ENCODE data around the gene ZNF521.

Gene ZNF521

GRCh38 chr18:25327584-25327983, 24.4 kb downstream of the ZNF521 start:
- H3K14ac ChIP-seq (ENCODE audit: low read length) = no peak overlapping the region
- H2BK5ac ChIP-seq (ENCODE audit: low read depth, low read length, poor library complexity) = no peak overlapping the region
- no peak overlapping the region for H2AFZ ChIP-seq (ENCODE audit: insufficient read depth, low read length, poor library complexity)
- no peak overlapping the region for H3K18ac ChIP-seq (ENCODE audit: low read length)
- H3K23ac ChIP-seq (ENCODE audit: low read length) = no peak overlapping the region
- no peak overlapping the region for H4K8ac ChIP-seq (ENCODE audit: low read depth, low read length)
- H2BK12ac ChIP-seq (ENCODE audit: low read length) = no peak overlapping the region
- peaks cover 1 to 4% of the 10 kb centered on the region in 2 experiments for H3K36me3 ChIP-seq (ENCODE audit: control insufficient read depth in 1 of 2, insufficient read depth in 2 of 2, low read length in 2 of 2)
- H3K79me1 ChIP-seq (ENCODE audit: low read length) = no peaks in the 10 kb centered on the region
- no peak overlapping the region for H4K12ac ChIP-seq (ENCODE audit: low read depth, low read length)
- no peaks in the 10 kb centered on the region for H3K79me2 ChIP-seq (ENCODE audit: control insufficient read depth, insufficient read depth, low read length, poor library complexity)
- DNase-seq = no peak
- H3K4me2 ChIP-seq (ENCODE audit: low read length) = no peak overlapping the region
- no peaks in the 10 kb centered on the region for H3K4me1 ChIP-seq (ENCODE audit: control insufficient read depth in 1 of 2, insufficient read depth in 2 of 2, low read length in 2 of 2)
- H3K4me3 ChIP-seq (ENCODE audit: low read depth, low read length) = no peak overlapping the region
- no peak overlapping the region for H3K9ac ChIP-seq (ENCODE audit: low read length)
- WGBS (ENCODE audit: extremely low coverage, insufficient coverage, insufficient read length) = no CpG with 5 or more reads among the region's 9 CpGs
- no peak overlapping the region for H2BK120ac ChIP-seq (ENCODE audit: insufficient read depth, low read length, poor library complexity)
- H2AK5ac ChIP-seq (ENCODE audit: low read length) = no peak overlapping the region
- H3K27me3 ChIP-seq (ENCODE audit: insufficient read depth, low read length) = no peaks in the 10 kb centered on the region
- no peak overlapping the region for H3K4ac ChIP-seq (ENCODE audit: low read depth, low read length)
- H3K27ac ChIP-seq (ENCODE audit: low read depth, low read length) = no peak overlapping the region
- no peaks in the 10 kb centered on the region for H3K9me3 ChIP-seq (ENCODE audit: insufficient read depth, low read depth, low read length)
- no peak overlapping the region for H4K91ac ChIP-seq (ENCODE audit: low read depth, low read length)

- Histone ChIP-seq H3K9me3 (ENCODE audit: insufficient read depth, low read depth, low read length) (no peaks in the 10 kb centered on the region), H3K79me2 (ENCODE audit: control insufficient read depth, insufficient read depth, low read length, poor library complexity) (no peaks in the 10 kb centered on the region), H3K4me2 (ENCODE audit: low read length) (no peak overlapping the region), H3K4me1 (ENCODE audit: control insufficient read depth in 1 of 2, insufficient read depth in 2 of 2, low read length in 2 of 2) (no peaks in the 10 kb centered on the region), H3K4ac (ENCODE audit: low read depth, low read length) (no peak overlapping the region), H4K8ac (ENCODE audit: low read depth, low read length) (no peak overlapping the region), H2BK5ac (ENCODE audit: low read depth, low read length, poor library complexity) (no peak overlapping the region), H4K12ac (ENCODE audit: low read depth, low read length) (no peak overlapping the region), H2BK120ac (ENCODE audit: insufficient read depth, low read length, poor library complexity) (no peak overlapping the region), H2BK12ac (ENCODE audit: low read length) (no peak overlapping the region), H3K9ac (ENCODE audit: low read length) (no peak overlapping the region), H4K91ac (ENCODE audit: low read depth, low read length) (no peak overlapping the region), H3K14ac (ENCODE audit: low read length) (no peak overlapping the region), H2AK5ac (ENCODE audit: low read length) (no peak overlapping the region), H3K27ac (ENCODE audit: low read depth, low read length) (no peak overlapping the region), H3K4me3 (ENCODE audit: low read depth, low read length) (no peak overlapping the region), H3K27me3 (ENCODE audit: insufficient read depth, low read length) (no peaks in the 10 kb centered on the region), H3K36me3 (ENCODE audit: control insufficient read depth in 1 of 2, insufficient read depth in 2 of 2, low read length in 2 of 2) (peaks cover 3 to 6% of the 10 kb centered on the region in 2 experiments), H2AFZ (ENCODE audit: insufficient read depth, low read length, poor library complexity) (no peak overlapping the region), H3K79me1 (ENCODE audit: low read length) (no peaks in the 10 kb centered on the region), H3K23ac (ENCODE audit: low read length) (no peak overlapping the region), H3K18ac (ENCODE audit: low read length) (no peak overlapping the region)
- DNase-seq = no peak
- no CpG with 5 or more reads among the region's 4 CpGs for WGBS (ENCODE audit: extremely low coverage, insufficient coverage, insufficient read length)
These were observed 25.5 kb downstream of the ZNF521 start for GRCh38 chr18:25326361-25326952.

GRCh38 chr18:25322806-25323205, 29.2 kb downstream of the ZNF521 start:
- H3K4ac ChIP-seq (ENCODE audit: low read depth, low read length) = no peak overlapping the region
- H2BK5ac ChIP-seq (ENCODE audit: low read depth, low read length, poor library complexity) = no peak overlapping the region
- H3K14ac ChIP-seq (ENCODE audit: low read length) = no peak overlapping the region
- H3K18ac ChIP-seq (ENCODE audit: low read length) = no peak overlapping the region
- H4K12ac ChIP-seq (ENCODE audit: low read depth, low read length) = no peak overlapping the region
- WGBS (ENCODE audit: extremely low coverage, insufficient coverage, insufficient read length) = no CpG with 5 or more reads among the region's 4 CpGs
- H3K27me3 ChIP-seq (ENCODE audit: insufficient read depth, low read length) = no peaks in the 10 kb centered on the region
- H4K91ac ChIP-seq (ENCODE audit: low read depth, low read length) = no peak overlapping the region
- no peaks in the 10 kb centered on the region for H3K9me3 ChIP-seq (ENCODE audit: insufficient read depth, low read depth, low read length)
- no peak overlapping the region for H2BK12ac ChIP-seq (ENCODE audit: low read length)
- no peak overlapping the region for H2BK120ac ChIP-seq (ENCODE audit: insufficient read depth, low read length, poor library complexity)
- no peak overlapping the region for H3K27ac ChIP-seq (ENCODE audit: low read depth, low read length)
- no peak overlapping the region for H3K23ac ChIP-seq (ENCODE audit: low read length)
- no peak overlapping the region for H4K8ac ChIP-seq (ENCODE audit: low read depth, low read length)
- no peak overlapping the region for H3K9ac ChIP-seq (ENCODE audit: low read length)
- H3K79me1 ChIP-seq (ENCODE audit: low read length) = no peaks in the 10 kb centered on the region
- no peak overlapping the region for H3K4me2 ChIP-seq (ENCODE audit: low read length)
- no peak overlapping the region for H3K4me3 ChIP-seq (ENCODE audit: low read depth, low read length)
- H3K4me1 ChIP-seq (ENCODE audit: control insufficient read depth in 1 of 2, insufficient read depth in 2 of 2, low read length in 2 of 2) = no peaks in the 10 kb centered on the region
- H2AK5ac ChIP-seq (ENCODE audit: low read length) = no peak overlapping the region
- H3K79me2 ChIP-seq (ENCODE audit: control insufficient read depth, insufficient read depth, low read length, poor library complexity) = no peaks in the 10 kb centered on the region
- DNase-seq = no peak
- H2AFZ ChIP-seq (ENCODE audit: insufficient read depth, low read length, poor library complexity) = no peak overlapping the region
- peaks cover 6 to 12% of the 10 kb centered on the region in 2 experiments for H3K36me3 ChIP-seq (ENCODE audit: control insufficient read depth in 1 of 2, insufficient read depth in 2 of 2, low read length in 2 of 2)

GRCh38 chr18:25316381-25317018, 35.5 kb downstream of the ZNF521 start:
- H3K23ac ChIP-seq (ENCODE audit: low read length) = no peak overlapping the region
- H3K14ac ChIP-seq (ENCODE audit: low read length) = no peak overlapping the region
- H3K79me2 ChIP-seq (ENCODE audit: control insufficient read depth, insufficient read depth, low read length, poor library complexity) = no peaks in the 10 kb centered on the region
- no peak overlapping the region for H3K9ac ChIP-seq (ENCODE audit: low read length)
- no peak overlapping the region for H2BK120ac ChIP-seq (ENCODE audit: insufficient read depth, low read length, poor library complexity)
- no peaks in the 10 kb centered on the region for H3K9me3 ChIP-seq (ENCODE audit: insufficient read depth, low read depth, low read length)
- H4K12ac ChIP-seq (ENCODE audit: low read depth, low read length) = no peak overlapping the region
- H2AFZ ChIP-seq (ENCODE audit: insufficient read depth, low read length, poor library complexity) = no peak overlapping the region
- no peak overlapping the region for H2BK12ac ChIP-seq (ENCODE audit: low read length)
- no peak overlapping the region for H3K4me2 ChIP-seq (ENCODE audit: low read length)
- no peaks in the 10 kb centered on the region for H3K27me3 ChIP-seq (ENCODE audit: insufficient read depth, low read length)
- H3K36me3 ChIP-seq (ENCODE audit: control insufficient read depth in 1 of 2, insufficient read depth in 2 of 2, low read length in 2 of 2) = peaks cover 7 to 8% of the 10 kb centered on the region in 2 experiments
- no peak overlapping the region for H3K18ac ChIP-seq (ENCODE audit: low read length)
- H2AK5ac ChIP-seq (ENCODE audit: low read length) = no peak overlapping the region
- H3K4me3 ChIP-seq (ENCODE audit: low read depth, low read length) = no peak overlapping the region
- H3K4ac ChIP-seq (ENCODE audit: low read depth, low read length) = no peak overlapping the region
- H4K8ac ChIP-seq (ENCODE audit: low read depth, low read length) = no peak overlapping the region
- no peak for DNase-seq
- H3K27ac ChIP-seq (ENCODE audit: low read depth, low read length) = no peak overlapping the region
- no peaks in the 10 kb centered on the region for H3K79me1 ChIP-seq (ENCODE audit: low read length)
- WGBS (ENCODE audit: extremely low coverage, insufficient coverage, insufficient read length) = no CpG with 5 or more reads among the region's 9 CpGs
- H3K4me1 ChIP-seq (ENCODE audit: control insufficient read depth in 1 of 2, insufficient read depth in 2 of 2, low read length in 2 of 2) = no peaks in the 10 kb centered on the region
- H4K91ac ChIP-seq (ENCODE audit: low read depth, low read length) = no peak overlapping the region
- H2BK5ac ChIP-seq (ENCODE audit: low read depth, low read length, poor library complexity) = no peak overlapping the region
